ENCODE data around the gene LRRC38.
"Not testable (repeated sequence)": the region's sequence is repeated elsewhere in the genome, so short reads cannot be mapped to it uniquely, and the experiment has no call there.

DNA sequence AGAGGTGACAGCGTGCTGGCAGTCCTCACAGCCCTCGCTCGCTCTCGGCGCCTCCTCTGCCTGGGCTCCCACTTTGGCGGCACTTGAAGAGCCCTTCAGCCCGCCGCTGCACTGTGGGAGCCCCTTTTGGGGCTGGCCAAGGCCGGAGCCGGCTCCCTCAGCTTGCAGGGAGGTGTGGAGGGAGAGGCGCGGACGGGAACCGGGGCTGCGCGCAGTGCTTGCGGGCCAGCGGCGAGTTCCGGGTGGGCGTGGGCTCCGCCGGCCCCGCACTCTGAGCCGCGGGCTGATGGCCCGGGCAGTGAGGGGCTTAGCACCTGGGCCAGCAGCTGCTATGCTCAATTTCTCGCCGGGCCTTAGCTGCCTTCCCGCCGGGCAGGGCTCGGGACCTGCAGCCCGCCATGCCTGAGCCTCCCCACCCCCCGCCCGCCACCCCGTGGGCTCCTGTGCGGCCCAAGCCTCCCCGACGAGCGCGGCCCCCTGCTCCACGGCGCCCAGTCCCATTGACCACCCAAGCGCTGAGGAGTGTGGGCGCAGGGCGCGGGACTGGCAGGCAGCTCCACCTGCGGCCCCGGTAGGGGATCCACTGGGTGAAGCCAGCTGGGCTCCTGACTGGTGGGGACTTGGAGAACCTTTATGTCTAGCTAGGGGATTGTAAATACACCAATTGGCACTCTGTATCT lies 74.6 kb downstream of the LRRC38 start:
- not testable (repeated sequence) for TF ChIP-seq POLR2A (IDR thresholded peaks at IDR 0.05; ENCODE audit: low read depth, low read length); MAZ (IDR thresholded peaks at IDR 0.05; ENCODE audit: borderline replicate concordance, low read depth, low read length); BHLHE40 (IDR thresholded peaks at IDR 0.05; ENCODE audit: low read depth, low read length); CEBPB (IDR thresholded peaks at IDR 0.05; ENCODE audit: low read depth, low read length); RAD21 (IDR thresholded peaks at IDR 0.05; ENCODE audit: low read length)
- TF ChIP-seq, protein P1, sequence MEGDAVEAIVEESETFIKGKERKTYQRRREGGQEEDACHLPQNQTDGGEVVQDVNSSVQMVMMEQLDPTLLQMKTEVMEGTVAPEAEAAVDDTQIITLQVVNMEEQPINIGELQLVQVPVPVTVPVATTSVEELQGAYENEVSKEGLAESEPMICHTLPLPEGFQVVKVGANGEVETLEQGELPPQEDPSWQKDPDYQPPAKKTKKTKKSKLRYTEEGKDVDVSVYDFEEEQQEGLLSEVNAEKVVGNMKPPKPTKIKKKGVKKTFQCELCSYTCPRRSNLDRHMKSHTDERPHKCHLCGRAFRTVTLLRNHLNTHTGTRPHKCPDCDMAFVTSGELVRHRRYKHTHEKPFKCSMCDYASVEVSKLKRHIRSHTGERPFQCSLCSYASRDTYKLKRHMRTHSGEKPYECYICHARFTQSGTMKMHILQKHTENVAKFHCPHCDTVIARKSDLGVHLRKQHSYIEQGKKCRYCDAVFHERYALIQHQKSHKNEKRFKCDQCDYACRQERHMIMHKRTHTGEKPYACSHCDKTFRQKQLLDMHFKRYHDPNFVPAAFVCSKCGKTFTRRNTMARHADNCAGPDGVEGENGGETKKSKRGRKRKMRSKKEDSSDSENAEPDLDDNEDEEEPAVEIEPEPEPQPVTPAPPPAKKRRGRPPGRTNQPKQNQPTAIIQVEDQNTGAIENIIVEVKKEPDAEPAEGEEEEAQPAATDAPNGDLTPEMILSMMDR (conservative IDR thresholded peaks at IDR 0.05; ENCODE audit: low read depth, low read length) = not testable (repeated sequence)
- TF ChIP-seq, protein P2, sequence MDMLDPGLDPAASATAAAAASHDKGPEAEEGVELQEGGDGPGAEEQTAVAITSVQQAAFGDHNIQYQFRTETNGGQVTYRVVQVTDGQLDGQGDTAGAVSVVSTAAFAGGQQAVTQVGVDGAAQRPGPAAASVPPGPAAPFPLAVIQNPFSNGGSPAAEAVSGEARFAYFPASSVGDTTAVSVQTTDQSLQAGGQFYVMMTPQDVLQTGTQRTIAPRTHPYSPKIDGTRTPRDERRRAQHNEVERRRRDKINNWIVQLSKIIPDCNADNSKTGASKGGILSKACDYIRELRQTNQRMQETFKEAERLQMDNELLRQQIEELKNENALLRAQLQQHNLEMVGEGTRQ (IDR thresholded peaks at IDR 0.05; ENCODE audit: low read depth, low read length) = not testable (repeated sequence)
